NCI-H2081 treated with DMSO at 0.1 percent for 48 hours (cell line): ENCODE data around the gene COL4A6.

Experiments
- DNase-seq: peaks from one replicate; lab custom pipeline; 2025; lab: John Stamatoyannopoulos, UW

Gene COL4A6

DNA sequence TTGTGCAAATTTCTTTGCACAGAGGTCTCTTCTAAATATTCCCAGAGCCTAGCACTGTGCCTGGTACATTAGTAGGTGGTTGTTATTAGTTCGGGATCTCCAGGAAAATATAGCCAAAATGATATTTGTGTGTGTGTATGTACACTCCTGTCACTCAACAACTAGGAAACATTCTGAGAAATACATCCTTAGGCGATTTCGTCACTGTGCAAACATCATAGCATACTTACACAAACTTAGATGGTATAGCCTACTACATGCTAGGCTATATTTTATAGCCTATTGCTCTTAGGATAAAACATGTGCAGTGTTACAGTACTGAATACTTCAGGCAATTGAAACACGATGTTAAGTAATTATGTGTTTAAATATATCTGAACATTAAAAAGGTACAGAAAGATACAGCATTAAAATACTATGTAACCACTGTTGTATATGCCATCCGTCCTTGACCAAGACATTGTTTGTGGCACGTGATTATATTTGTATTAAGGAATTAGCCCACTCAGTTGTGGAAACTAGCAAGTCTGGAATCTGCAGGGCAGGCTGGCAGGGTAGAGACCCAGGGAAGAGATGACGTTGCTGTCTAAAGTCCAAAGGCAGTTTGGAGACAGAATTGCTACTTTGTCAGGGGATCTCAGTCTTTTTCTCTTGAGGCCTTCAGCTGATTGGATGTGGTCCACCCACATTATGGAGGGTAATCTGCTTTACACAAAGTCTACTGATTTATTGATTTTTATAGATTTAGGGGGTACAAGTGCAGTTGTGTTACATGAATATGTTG, 106.9 kb downstream of the COL4A6 start:
- no peak for DNase-seq

- no peak for DNase-seq
Observed at GRCh38 chrX:108323751-108324150, 114.5 kb downstream of the COL4A6 start.

- DNase-seq, result no peak
Observed at GRCh38 chrX:108322234-108322633, 116.0 kb downstream of the COL4A6 start.

DNA sequence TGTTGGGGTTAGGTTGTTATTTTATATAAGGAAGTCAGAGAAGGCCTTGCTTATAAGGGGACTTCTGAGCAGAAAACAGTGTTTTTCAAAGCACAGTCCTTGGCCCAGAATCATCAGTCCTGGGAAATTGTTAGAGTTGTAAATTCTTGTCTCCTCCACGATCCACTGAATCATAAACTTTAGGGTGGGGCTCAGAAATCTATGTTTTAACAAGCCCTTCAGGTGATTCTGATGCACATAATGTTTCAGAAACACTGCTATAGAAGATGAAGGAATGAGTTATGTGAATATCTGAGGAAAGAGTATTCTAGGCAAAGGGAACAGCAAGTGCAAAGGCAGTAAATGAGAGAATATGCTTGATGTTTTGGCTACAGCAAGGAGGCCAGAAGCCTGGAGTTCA, 121.8 kb downstream of the COL4A6 start:
- no peak for DNase-seq

GRCh38 chrX:108313669-108314068, 124.6 kb downstream of the COL4A6 start:
- DNase-seq, result no peak

GRCh38 chrX:108312957-108313356, 125.3 kb downstream of the COL4A6 start:
- DNase-seq, result peak; percentile 74

DNA sequence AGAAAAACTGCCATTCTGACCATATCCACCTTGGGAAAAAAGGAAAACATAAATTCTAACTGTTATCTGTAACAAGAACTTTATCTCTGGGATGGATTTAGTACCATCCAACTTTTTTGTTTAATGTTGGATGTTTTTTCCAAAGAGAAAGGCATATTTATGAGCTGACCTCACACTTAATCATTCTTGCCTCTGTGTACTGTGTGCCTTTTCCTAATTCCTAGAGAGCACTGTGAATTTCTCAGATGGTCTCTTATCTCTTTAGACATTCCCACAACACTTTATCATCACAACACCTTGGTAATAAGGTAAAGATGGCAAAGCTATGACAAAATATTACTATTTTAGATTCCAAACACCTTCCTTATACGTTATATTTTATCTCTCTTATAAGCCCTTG, 126.2 kb downstream of the COL4A6 start:
- DNase-seq, result no peak

DNA sequence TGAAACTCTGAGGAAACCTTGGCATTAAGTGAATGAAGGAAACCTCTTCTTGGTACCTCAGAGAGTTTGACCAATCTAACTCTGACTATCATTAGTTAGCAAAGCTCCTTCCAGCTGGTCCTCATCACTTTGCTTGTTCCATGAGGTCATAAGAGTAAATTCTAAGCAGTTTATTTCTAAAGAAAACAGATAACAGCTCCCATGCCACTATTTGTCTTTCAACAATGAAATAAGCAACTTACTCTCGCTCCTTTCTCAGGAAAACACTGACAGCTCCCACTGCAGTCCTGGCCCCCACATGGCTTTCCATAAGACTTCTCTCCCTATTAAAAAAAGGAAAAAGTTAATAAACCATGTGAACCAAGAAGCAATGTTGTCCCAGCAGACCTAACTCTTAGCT, 127.7 kb downstream of the COL4A6 start:
- no peak for DNase-seq

GRCh38 chrX:108309144-108309543, 129.1 kb downstream of the COL4A6 start:
- no peak for DNase-seq

DNA sequence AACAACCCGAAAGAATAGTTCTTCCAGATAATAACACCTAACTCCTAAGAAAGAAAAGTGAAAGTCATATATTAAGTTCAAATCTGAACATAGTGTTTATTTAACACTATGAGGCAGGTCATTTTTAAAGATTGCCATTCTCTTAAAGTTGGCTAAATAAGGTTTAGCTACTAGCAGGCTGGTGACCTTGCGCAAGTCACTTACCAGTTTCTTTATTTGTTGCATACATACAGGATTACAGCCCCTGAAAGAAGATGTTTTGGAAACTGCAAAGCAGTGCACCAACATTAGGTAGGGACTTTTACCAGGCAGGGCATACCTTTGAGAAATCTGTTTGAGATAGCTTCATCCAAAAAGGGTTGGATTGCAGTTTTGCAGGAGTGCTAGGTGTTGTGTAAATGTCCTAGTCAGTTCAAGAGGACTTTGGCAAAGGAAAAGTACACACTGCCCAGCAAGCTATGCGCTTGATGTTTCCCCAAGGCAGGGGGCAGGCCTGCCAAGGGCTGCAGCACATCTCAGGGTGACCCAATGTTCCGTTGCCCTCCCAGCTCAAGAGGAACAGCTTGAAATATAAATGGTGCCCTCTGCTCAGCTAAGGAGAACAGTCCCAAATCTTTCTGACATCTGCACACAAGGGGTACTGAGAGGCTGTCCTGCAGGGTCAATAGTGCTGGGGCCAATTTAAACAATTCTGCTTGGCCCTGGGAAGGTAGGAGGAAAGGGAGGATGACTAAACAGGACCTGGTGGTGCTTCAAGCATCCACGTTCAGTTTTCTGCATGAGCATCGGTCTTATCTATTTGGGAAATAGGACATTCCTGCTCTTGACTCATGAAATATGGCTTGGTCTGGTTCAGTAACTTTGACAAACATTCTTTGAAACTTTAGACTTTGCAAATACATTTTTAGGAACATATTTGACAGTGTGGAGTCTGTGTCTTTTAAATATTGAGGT, 130.8 kb downstream of the COL4A6 start:
- no peak for DNase-seq

- no peak for DNase-seq
Observed at GRCh38 chrX:108306086-108306485, 132.1 kb downstream of the COL4A6 start.

DNA sequence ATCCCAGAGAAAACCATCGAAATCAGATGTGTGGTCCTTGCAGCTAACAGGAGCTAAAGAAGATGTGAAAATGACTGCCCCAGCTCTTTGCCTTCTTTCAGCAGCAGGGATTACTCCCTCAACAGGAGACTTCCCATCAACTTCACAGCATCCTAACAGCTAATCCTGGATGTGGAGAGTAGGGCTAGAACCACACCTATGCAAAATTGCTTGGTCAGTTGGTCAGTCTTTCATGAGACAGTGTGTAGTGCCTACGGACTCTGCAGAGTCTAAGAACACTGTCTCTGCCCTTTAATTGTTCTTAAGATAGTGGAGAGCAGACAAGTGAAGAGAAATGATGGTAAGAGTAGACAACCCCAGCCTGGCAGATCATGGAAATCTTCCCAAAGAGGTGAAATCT, 133.5 kb downstream of the COL4A6 start:
- no peak for DNase-seq

DNA sequence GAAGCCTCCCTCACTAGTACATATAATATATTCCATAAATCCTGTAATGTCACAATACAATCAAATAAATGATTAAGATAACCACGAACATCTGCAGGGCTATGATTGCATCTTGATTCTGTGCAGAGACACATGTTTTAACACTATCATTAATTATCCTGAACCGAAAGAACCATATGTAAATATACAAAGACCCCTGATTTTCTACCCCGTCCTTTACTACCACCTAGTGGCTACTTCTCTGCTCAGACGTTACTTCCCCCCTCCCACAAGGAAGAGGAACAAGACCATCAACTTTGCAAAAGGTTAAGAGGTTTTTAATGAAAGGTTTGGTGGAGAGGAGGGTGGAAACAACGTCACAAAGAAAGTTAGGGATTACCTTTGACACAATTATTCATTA, 134.0 kb downstream of the COL4A6 start:
- DNase-seq, result no peak

DNA sequence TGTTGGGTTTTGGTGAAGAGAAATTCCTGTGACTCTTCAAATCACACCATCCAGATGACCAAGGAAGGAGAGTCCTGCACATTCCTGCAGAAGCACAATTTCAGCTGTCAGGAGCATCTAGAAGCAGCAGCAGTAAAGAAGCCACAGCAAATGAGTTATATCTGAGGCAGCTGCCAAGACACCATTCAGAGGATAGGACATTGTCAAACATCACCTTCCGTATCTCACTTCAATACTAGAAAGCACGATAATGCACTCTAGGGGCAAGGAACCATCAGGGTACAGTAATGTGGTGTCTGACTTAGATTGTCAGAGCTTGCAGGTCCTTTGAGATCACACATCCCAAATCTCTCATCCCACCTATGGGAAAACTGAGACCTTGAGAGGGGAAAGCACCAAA, 134.5 kb downstream of the COL4A6 start:
- no peak for DNase-seq

- no peak for DNase-seq
Observed at GRCh38 chrX:108299704-108300103, 138.5 kb downstream of the COL4A6 start.

- no peak for DNase-seq
Observed at GRCh38 chrX:108299101-108299591, 139.1 kb downstream of the COL4A6 start.

DNA sequence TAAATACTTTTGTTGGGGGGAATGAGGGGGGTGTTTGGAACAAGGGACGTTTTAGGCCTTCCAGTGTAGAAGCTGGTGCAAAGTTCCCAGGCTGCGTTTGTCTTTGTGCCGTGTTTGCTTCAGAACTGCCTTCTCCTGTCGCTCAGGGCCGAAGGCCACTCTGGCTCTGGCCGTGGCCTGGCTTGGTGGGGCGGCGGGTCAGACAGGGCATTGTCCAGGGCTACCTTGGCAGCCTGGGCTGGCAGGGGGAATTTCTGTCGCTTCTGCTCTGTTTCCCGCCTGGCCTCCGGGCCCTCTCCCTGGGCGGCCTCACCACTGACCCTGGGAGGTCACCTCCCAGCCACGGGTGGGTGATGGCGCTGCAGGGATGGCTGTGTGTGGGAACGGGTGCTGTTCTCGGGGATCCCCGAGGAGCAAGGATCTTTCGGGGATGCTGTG, 140.0 kb downstream of the COL4A6 start:
- no peak for DNase-seq

DNA sequence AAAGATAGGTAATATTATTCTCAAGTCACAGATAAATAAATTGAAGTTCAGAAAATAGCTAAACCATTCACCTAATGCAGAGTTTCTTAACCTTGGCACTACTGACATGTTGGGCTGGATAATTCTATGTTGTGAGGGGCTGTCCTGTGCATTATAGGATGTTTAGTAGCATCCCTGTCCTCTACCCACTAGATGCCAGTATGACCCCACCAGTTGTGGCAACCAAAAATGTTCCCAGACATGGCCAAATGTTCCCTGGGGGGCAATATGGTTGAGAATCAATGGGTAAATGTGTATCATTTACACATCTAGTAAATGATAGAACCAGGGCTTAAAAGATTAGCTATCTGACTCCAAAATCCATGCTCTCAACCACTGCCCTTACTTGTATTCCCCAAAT, 140.9 kb downstream of the COL4A6 start:
- DNase-seq, result no peak

GRCh38 chrX:108292053-108292452, 146.2 kb downstream of the COL4A6 start:
- no peak for DNase-seq

- DNase-seq, result no peak
Observed at GRCh38 chrX:108285918-108286317, 152.3 kb downstream of the COL4A6 start.

- DNase-seq, result no peak
Observed at GRCh38 chrX:108285356-108285755, 152.9 kb downstream of the COL4A6 start.

- DNase-seq, result no peak
Observed at GRCh38 chrX:108275732-108276131, 162.5 kb downstream of the COL4A6 start.

GRCh38 chrX:108271397-108271787, 166.8 kb downstream of the COL4A6 start:
- DNase-seq, result no peak
